NCI-H1694 (cell line): ENCODE data around the gene STEAP3.

Source experiments
- DNase-seq: peaks from one replicate; lab custom pipeline; 2025; lab: John Stamatoyannopoulos, UW

STEAP3 gene

GRCh38 chr2:119223521-119224390 is at the start of gene STEAP3:
Gene STEAP3, plus strand, starts transcription at chr2:119223834. Its CDS starts 7,179 bp downstream, at chr2:119231013.
- no peak for DNase-seq

GRCh38 chr2:119174216-119174992 is 49.2 kb upstream of the STEAP3 start:
- peak; percentile 21 for DNase-seq

GRCh38 chr2:119174993-119175347 is 48.7 kb upstream of the STEAP3 start:
- DNase-seq, result no peak

GRCh38 chr2:119175517-119175916 is 48.1 kb upstream of the STEAP3 start:
- no peak for DNase-seq

GRCh38 chr2:119177171-119177837 is 46.3 kb upstream of the STEAP3 start:
- peak; percentile 9 for DNase-seq

- no peak for DNase-seq
Measured at GRCh38 chr2:119177838-119178190, 45.8 kb upstream of the STEAP3 start.

GRCh38 chr2:119178776-119179175 is 44.9 kb upstream of the STEAP3 start:
- no peak for DNase-seq

- peak; percentile 69 for DNase-seq
Measured at GRCh38 chr2:119179202-119179601, 44.4 kb upstream of the STEAP3 start.

- no peak for DNase-seq
Measured at GRCh38 chr2:119179991-119180390, 43.6 kb upstream of the STEAP3 start.

GRCh38 chr2:119180892-119181291 is 42.7 kb upstream of the STEAP3 start:
- DNase-seq, result no peak

GRCh38 chr2:119181391-119181790 is 42.2 kb upstream of the STEAP3 start:
- DNase-seq, result no peak

GRCh38 chr2:119181791-119182445 is 41.7 kb upstream of the STEAP3 start:
- DNase-seq, result peak; percentile 76

- no peak for DNase-seq
Measured at GRCh38 chr2:119184512-119184911, 39.1 kb upstream of the STEAP3 start.

- no peak for DNase-seq
Measured at GRCh38 chr2:119190321-119191111, 33.1 kb upstream of the STEAP3 start.

GRCh38 chr2:119192893-119193292 is 30.7 kb upstream of the STEAP3 start:
- no peak for DNase-seq

- no peak for DNase-seq
Measured at GRCh38 chr2:119195001-119195400, 28.6 kb upstream of the STEAP3 start.

GRCh38 chr2:119195887-119196286 is 27.7 kb upstream of the STEAP3 start:
- DNase-seq, result no peak

- no peak for DNase-seq
Measured at GRCh38 chr2:119196301-119197125, 27.1 kb upstream of the STEAP3 start.

- DNase-seq, result no peak
Measured at GRCh38 chr2:119197126-119197405, 26.6 kb upstream of the STEAP3 start.

- DNase-seq, result no peak
Measured at GRCh38 chr2:119197529-119198239, 25.9 kb upstream of the STEAP3 start.
